ENCODE data around the gene FGFR2.

FGFR2 gene

GRCh38 chr10:121553511-121554264 is 44.6 kb downstream of the FGFR2 start:
- Histone ChIP-seq H3K4me3 (no peak overlapping the region), H3K27ac (no peak overlapping the region)
- DNase-seq (ENCODE audit: low spot score) = no peak
- no peak for TF ChIP-seq CTCF (IDR thresholded peaks at IDR 0.05)

- Histone ChIP-seq H3K4me3 (no peak overlapping the region), H3K27ac (no peak overlapping the region)
- no peak for DNase-seq (ENCODE audit: low spot score)
- no peak for TF ChIP-seq CTCF (IDR thresholded peaks at IDR 0.05)
Observed at GRCh38 chr10:121552746-121553145, 45.5 kb downstream of the FGFR2 start.

GRCh38 chr10:121551210-121551885 is 46.9 kb downstream of the FGFR2 start:
- Histone ChIP-seq H3K27ac (no peak overlapping the region), H3K4me3 (no peak overlapping the region)
- no peak for DNase-seq (ENCODE audit: low spot score)
- TF ChIP-seq CTCF (IDR thresholded peaks at IDR 0.05) = no peak

- DNase-seq (ENCODE audit: low spot score) = no peak
- Histone ChIP-seq H3K4me3 (no peak overlapping the region), H3K27ac (no peak overlapping the region)
- no peak for TF ChIP-seq CTCF (IDR thresholded peaks at IDR 0.05)
Observed at GRCh38 chr10:121544301-121544869, 53.9 kb downstream of the FGFR2 start.

GRCh38 chr10:121543545-121543944 is 54.7 kb downstream of the FGFR2 start:
- TF ChIP-seq CTCF (IDR thresholded peaks at IDR 0.05) = no peak
- H3K27ac ChIP-seq = no peak overlapping the region
- no peak for DNase-seq (ENCODE audit: low spot score)

GRCh38 chr10:121541450-121542120 is 56.7 kb downstream of the FGFR2 start:
- no peak for DNase-seq (ENCODE audit: low spot score)
- H3K27ac ChIP-seq = no peak overlapping the region
- no peak for TF ChIP-seq CTCF (IDR thresholded peaks at IDR 0.05)
- H3K4me3 ChIP-seq = no peak overlapping the region

More at GRCh38 chr10:121543545-121543944, 54.7 kb downstream of the FGFR2 start:
- H3K4me3 ChIP-seq = no peak overlapping the region
